ENCODE results near the gene PNPLA1.
"Not testable (repeated sequence)": the region's sequence is repeated elsewhere in the genome, so short reads cannot be mapped to it uniquely, and the experiment has no call there.

Gene PNPLA1

DNA sequence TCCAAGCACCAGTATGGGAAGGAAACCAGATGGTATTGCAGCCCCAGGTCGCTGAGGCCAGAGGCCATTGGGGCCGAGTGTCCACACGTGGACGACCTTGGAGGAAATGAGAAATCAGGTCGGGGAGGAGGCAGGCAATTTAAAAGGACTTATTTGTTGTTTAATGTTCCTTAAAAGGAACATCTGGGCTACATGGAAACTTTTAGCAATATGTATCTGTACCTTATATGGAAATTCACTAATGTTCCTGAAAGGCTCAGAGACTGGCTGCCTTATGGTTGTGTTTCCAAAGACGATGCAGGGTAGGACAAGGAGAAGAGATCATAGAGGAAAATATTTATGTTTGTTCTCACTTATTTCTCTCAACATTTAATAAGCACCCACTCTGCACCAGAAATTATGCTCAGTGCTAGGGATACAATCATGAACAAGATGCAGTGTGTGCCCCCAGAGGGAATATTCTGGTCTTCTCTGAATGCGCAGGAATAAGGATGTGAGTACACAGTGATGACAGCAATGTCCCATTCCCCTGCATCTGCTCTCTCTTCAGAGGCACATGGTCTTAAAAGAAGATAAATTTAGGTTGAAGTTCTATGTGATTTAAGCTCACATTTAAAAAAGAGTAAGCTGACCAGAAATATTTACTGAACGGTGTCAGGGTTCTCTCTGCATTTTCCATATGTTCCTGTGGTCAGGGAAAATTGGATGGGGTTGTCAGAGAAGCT is 63.5 kb downstream of the PNPLA1 start:
- in situ Hi-C loops (cut with HindIII; ENCODE audit: low sequenced_read_pairs), result no loop called here

DNA sequence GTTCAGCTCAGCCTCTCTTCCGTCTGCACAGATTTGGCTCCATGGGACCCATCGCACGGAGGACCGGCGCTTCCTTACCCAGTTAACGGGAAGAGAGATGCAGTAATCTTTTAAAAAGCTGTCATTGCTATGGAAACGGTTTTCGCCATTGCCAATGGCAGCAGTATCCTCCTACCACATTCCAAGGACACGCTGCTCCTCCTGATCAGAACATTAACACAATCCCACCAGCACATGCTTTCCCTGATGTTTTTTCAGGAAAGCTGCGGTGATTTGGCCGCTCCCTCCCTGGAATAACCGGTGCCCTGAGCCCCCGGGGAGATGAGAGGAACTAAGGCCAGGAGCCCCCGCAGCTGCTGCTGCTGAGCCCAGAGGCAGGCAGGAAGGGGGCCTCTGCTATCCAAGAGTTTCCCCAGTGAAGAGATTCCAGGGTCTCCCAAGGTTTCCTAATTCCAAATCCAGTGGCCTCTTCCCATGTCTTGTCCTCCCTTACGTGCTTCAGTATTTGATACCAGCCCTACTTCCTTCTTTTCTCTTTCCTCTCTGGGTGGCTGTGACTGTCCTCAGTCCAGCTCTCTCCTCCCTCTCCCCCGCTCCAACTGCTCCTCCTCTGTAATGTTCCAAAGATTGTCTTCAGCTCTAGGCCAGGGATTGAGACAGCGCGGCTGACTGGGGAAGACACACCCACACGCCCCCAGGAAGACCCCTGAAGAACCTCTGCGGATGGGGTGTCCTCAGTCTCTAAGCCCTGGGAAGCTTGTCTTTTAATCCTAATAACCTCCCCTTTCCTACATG is 64.3 kb downstream of the PNPLA1 start:
- in situ Hi-C loops (cut with HindIII; ENCODE audit: low sequenced_read_pairs), result no loop called here

DNA sequence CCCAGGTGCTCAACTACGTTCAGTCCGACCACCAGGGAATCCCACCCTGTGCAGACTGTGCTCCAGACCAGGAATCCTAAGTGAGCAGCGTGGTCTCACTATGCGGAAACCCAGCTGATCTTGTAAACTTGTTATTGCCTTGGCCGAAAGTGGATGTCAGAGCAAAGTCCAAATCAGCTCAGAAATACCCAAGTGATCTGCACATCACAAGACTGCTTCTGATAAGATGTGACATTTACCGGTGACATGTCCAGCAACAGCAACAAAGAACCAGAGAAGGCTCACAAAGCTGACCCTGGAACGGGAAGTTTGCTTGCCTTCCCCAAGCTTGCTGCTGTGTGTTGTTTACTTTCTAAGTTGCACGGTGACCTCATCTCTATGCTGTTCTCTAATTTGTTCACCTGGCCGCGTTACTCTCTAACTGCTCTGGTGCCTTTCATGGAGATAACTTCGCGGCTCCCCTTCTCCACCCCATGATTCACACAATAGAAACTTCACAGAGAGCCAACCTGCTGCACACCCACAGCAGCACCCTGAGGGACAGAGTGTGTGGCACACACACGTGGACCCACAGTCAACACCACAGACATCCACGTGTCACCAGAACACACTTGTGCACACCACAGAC is 65.1 kb downstream of the PNPLA1 start:
- in situ Hi-C loops (cut with HindIII; ENCODE audit: low sequenced_read_pairs), result no loop called here

DNA sequence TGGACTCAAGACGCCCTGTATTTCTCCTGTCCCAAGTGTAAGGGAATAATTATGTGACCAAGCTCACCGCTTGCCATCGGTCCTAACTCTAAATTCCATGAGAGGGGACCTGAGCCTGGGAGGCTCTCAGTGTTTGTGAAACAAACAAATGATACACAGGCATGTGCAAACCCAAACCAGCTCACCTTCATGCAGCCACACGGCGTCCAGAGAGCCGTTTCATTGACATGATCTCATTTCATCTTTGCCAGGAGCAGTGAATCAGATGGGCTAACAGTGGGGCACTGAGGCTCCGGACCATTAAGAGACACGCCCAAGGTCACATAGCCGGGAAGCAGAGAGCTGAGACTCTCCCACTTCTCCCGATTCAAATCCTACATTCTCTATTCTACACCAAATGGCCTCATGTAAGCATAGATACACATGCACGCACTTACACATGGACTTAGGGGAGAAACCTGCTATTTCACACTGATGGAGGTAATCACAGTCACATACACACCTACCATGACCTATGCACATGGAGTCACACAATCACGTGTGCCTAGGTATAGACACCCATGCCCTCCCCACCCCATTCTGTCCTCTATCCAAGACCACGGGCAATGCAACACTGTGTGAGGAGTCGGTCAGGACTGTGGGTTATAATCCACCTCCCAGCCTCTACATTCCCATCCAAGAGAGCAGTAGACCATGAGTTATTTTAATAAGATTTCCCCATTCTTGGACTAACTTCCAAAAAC is 65.8 kb downstream of the PNPLA1 start:
- in situ Hi-C loops (cut with HindIII; ENCODE audit: low sequenced_read_pairs), result no loop called here

DNA sequence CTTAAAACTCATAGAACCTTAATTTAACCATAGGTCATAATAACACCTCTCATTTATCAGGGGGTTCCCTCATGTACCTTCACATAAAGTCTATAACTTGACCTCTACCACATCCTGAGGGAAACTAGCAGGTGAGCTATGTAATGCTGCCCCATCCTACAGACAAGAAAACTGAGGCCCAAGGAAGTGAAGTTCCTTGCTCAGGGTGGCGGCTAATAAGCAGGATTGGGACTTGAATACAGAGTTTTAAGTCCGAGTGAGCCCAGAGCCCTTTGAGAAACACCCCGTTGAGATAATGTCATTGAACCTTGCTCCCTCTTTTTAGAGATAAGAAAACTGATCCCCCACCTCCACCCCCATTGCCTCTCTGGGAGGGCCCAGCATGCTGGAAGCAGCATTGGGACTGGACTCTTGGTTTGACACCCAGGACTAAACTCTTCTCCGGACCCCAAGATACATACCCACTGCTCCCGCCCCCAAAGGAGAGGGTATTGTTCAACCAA is 66.4 kb downstream of the PNPLA1 start:
- in situ Hi-C loops (cut with HindIII; ENCODE audit: low sequenced_read_pairs), result no loop called here

DNA sequence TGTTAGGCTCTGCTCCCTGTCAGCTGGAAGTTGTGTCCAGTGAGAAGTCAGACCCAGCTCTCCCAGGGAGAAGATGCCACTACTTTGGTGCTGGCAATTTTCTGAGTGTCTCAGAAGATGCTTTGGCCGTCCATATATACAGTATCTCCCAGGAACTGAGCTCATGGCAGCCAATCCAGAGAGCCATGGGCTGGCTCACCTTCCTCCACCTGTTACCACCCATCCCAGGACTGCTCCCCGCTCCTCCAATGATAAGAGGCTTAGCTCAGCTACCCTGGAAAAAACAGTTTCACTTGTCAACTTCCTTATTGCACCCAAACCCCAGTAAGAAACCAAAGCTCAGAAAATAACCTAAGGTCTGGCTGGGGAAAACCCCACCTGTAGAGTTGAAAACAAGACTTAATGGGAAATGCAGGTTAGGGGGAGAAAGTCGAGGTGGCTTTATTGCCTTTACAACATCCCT is 67.0 kb downstream of the PNPLA1 start, which contains the start of gene BNIP5:
TSS of gene BNIP5 (minus strand) at position 110 of the 463 bp plus-strand sequence. CDS start 6,198 bp downstream, outside the sequence.
- in situ Hi-C loops (cut with HindIII; ENCODE audit: low sequenced_read_pairs), result no loop called here

DNA sequence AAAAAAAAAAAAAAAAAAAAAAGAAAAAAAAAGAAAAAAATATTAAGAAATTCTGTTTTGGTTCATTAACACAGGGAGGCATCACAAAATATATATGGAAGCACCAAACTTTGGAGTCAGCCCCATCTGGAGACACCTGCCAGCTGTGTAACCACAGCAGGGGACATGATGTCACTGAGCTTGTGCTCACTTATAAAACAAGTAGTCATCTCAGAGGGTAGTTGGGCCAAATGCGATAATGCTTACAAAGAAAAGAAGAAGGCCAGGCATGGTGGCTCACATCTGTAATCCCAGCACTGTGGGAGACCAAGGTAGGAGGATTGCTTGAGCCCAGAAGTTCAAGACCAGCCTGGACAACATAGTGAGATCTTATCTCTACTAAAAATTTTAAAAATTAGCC is 68.0 kb downstream of the PNPLA1 start:
- in situ Hi-C loops (cut with HindIII; ENCODE audit: low sequenced_read_pairs), result no loop called here

DNA sequence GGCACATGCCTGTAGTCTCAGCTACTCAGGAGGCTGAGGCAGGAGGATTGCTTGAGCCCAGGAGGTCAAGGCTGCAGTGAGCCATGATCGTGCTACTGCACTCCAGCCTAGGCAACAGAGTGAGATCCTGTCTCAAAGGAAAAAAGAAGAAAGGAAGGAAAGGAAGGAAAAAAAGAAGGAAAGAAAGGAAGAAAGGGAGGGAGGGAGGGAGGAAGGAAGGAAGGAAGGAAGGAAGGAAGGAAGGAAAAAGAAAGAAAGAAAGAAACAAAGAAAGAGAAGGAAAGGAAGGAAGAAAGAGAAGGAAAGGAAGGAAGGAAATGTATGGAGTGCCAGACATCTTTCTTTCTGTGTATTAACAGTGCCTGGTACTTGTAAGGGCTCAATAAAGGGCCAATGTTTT is 68.4 kb downstream of the PNPLA1 start:
- in situ Hi-C loops (cut with HindIII; ENCODE audit: low sequenced_read_pairs), result not testable (repeated sequence)

DNA sequence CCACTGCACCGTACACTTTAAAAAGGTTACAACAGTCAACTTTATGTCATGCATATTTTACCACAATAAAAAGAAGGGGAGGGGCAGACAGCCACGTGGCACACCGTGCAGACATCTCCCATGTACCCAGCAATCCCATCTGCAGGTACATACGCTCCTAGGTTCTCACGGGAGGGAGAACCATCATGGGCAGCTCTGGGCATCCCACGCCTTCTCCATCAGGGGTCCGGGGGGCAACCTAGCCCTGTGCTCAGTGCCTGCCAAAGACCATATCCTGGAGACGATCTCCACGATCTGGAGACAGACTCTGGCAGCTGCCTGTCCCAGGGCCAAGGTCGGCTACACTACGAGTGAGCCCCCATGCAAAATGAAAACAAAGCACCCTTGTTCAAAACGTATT is 69.3 kb downstream of the PNPLA1 start:
- in situ Hi-C loops (cut with HindIII; ENCODE audit: low sequenced_read_pairs), result no loop called here

DNA sequence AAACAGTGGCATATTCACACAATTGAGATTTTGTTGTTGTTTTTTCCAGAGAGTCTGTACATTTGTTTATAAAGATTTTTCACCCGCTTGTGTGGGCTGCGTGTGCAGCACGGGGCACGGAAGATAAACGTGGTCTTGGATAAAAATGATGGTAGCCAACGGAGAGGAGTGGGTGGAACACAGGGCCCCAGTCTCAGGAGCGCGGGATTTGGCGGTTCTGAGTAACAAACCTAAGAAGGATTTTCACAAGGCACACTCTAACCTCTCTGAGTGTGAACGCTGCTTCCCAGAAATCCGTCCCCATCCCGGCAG is 70.4 kb downstream of the PNPLA1 start:
- in situ Hi-C loops (cut with HindIII; ENCODE audit: low sequenced_read_pairs), result no loop called here

DNA sequence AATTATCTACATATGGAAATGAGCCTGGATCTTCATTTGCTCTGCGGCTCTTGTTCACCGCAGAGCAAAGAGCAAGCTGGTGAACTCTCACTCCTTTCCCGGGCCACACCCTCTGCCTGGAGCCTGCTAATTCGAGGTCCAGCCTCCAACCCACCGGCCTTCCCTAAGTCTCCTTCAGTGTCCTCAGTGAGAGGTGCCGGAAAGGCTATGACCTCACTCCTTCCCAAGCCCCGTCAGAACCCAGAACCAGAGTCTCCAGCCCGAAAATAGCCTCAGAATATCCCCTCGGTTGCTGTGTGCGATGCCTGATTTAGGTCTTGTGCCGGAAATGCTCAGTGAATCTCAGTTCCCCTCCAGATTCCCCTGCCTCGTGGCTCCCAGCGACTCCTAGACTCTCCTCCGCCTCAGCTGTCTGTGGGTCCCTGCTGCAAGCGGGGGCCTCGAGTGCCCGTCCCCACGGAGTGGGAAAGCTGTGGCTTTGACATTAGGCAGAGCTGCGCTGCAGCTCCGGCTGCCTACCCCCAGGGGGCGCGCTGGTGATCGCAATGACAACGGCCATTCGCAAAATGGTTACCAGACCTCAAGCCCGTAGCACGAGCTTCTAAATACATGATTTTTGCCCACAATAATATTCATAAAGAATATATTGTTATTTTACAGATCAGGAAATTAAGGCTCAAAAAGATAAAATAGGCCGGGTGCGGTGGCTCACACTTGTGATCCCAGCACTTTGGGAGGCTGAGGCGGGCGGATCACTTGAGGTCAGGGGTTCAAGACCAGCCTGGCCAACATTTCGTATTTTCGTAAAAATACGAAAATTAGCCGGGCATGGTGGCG is 71.0 kb downstream of the PNPLA1 start:
- in situ Hi-C loops (cut with HindIII; ENCODE audit: low sequenced_read_pairs), result no loop called here

DNA sequence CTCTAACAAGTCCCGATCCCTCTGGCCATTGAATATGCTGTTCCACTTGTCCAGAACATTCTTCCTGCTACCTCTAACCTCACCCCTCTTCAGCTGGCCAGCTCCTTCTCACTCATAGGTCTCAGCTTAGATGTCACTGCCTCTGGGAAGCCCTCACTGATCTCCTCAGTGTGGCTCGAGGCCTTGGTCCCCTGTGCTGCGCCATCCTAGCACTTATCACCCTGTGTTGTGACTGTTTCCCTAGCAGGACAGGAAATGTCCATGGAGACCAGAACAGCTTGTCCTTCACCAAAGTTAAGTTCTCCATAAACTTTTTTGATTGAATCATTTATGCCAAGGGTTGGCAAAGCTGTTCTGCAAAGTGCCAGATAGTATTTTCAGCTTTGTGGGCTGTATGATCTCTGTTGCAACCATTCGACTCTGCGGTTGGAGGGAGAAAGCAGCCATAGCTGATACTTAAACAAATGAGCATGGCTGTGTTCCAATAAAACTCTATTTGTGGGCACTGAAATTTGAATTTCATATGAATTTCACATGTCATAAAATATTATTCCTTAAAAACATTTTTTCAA is 73.3 kb downstream of the PNPLA1 start:
- in situ Hi-C loops (cut with HindIII; ENCODE audit: low sequenced_read_pairs), result no loop called here

DNA sequence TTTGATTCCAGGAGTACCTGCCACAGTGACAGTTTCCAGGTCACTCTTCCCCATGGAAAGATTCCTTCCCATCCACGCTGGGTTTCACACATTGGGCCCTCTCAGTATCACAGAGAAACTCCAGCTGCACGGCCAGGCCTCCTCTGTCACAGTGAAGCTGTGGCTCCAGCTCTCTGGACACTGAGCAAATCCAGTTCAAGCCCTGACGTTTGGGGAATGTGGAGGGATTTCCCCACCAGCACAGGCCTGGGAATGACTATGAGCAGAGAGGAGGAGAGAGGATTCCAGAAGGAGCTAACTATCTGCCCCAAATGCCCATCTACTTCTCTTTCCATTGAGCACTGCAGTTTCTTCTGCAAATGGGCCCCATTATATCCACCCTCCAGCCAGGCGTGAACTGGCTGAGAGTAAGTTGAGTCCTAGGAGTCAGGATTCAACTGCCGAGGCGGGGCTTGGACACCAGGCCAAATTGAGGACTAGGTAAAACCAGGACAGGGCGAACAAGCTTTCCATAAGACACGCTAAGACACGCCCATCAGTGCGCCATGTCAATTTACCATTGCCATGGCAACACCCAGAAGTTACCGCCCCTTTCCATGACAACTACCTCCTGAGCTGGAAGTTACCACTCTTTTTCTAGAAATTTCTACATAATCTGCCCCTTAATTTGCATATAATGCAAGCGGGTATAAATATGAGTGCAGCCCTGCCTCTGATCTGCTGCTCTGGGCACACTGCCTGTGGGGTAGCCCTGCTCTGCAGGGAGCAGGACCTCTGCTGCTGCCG is 76.0 kb downstream of the PNPLA1 start:
- in situ Hi-C loops (cut with HindIII; ENCODE audit: low sequenced_read_pairs), result no loop called here

DNA sequence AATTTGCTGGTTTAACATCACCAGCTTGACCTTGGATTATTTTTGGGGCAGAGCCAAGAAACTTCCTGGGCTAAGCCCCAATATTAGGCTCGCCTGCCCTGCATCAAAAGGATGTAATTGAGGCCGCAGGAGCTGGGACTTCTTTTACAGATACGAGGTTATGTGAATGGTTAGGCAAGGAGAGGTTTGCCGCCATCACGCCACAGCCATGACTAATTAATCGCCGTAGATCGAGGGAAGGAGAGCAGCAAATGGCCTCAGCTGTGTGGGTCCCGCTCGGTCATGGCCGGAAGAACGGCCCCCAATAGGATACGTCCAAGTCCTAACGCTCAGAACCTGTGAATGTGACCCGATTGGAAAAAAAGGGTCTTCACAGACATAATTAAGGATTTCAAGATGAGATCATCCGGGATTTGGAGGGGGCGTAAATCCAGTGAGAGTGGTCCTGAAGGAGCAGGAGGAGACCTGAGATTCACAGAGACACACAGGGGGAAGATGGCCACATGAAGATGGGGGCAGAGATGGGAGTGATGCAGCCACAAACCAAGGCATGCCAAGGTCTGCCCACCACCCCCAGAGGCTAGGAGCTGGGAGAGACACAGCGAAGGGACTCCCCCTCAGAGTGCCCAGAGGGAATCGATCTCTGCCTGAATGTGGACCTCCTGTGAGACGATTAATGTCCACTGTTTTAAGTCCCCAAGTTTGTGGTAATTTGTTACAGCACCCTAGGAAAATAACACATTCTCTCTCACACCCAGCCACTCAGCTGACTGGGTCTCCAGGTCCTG is 76.8 kb downstream of the PNPLA1 start:
- in situ Hi-C loops (cut with HindIII; ENCODE audit: low sequenced_read_pairs), result no loop called here

DNA sequence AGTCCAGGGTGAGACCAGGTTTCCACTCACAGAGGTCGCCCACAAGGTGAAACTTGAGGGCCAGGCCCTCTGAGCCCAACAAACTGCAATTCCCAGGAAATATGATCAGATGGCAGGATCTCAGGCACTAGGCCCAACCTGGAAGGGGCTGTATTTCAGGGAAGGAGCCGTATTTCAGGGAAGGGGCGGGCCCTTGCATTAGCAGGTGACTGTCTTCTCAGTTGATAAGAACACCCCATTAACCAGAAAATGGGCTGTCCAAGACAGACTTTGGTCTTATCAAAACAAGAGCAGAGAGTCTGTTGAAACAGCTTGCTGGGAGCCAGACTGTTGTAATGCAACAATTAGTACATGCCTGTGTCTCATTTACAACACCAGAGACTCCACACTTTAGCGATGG is 77.8 kb downstream of the PNPLA1 start:
- in situ Hi-C loops (cut with HindIII; ENCODE audit: low sequenced_read_pairs), result no loop called here

DNA sequence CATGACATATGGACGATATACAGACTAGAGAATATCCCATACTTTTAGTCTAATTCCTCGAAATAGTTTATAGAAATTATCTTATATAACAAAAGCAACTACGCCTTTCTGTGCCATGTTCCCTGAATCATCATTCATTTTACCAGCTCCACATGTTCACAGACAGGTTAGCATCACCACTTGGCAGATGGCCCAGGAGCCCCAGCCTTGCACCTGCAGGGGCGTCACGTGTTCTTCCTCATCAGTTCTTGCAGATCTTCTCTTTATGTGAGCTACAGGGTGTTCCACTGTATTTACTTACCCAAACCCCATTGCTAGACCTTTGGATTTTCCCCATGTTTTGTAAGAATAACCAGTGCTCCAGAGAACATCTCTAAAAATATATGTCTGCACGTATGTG is 79.4 kb downstream of the PNPLA1 start:
- in situ Hi-C loops (cut with HindIII; ENCODE audit: low sequenced_read_pairs), result no loop called here

DNA sequence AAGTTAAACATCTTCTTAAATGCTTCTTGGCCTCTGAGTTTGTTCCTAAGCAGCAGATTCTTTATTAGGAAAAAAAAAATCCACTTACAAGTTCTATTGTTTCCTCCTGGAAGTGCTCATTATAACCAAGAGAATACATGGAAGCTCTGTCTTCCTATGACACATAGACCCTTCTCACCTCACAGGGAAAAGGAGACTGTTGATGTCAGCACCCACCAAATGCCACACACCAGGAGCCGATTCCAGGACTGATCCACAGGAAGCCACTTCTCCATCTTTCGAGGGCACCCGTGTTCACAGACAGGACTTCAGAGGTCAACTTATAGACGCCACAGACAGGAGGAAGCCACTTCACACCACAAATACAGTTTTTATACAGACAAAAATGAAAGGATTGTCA is 80.2 kb downstream of the PNPLA1 start:
- in situ Hi-C loops (cut with HindIII; ENCODE audit: low sequenced_read_pairs), result no loop called here

Measured in DLD1 (cell line).